Mesodermal cell (in vitro differentiated cells): ENCODE results near the gene STIM2.

ENCODE experiments used
- H3K27ac ChIP-seq: 2 replicates; pipeline ENCODE4 v1.7.0; 2013; ENCODE audit warnings: mild to moderate bottlenecking, low read depth, low read length, moderate library complexity; ENCODE audit not compliant: severe bottlenecking
- H3K36me3 ChIP-seq: 2 replicates; pipeline ENCODE4 v1.7.1; 2013; ENCODE audit warnings: mild to moderate bottlenecking, low read length, moderate library complexity; ENCODE audit not compliant: control insufficient read depth, insufficient read depth
- H3K4me1 ChIP-seq: one replicate; pipeline ENCODE4 v1.7.1; 2013; ENCODE audit warnings: mild to moderate bottlenecking, low read length; ENCODE audit not compliant: insufficient read depth, control insufficient read depth, poor library complexity, severe bottlenecking
- H3K4me3 ChIP-seq: 2 replicates; pipeline ENCODE4 v1.7.0; 2013; ENCODE audit warnings: low read length, control low read depth, mild to moderate bottlenecking; ENCODE audit not compliant: insufficient read depth, poor library complexity, severe bottlenecking; ENCODE audit errors: extremely low read depth
- H3K9me3 ChIP-seq: 2 replicates; pipeline ENCODE4 v1.7.1; 2013; ENCODE audit warnings: mild to moderate bottlenecking, low read length, moderate library complexity; ENCODE audit not compliant: control insufficient read depth
- WGBS, 2 experiments: methylation state at CpG; one replicate each; pipeline ENCODE4 v1.1.5; 2013; ENCODE audit warnings: missing lambda C conversion rate in 2 of 2; ENCODE audit not compliant: insufficient coverage in 2 of 2; 5-methylcytosine and 5-hydroxymethylcytosine counted together

The STIM2 gene

GRCh38 chr4:27010334-27010940 is 149.8 kb downstream of the STIM2 start:
- H3K4me3 ChIP-seq, result no peak overlapping the region
- no peaks in the 10 kb centered on the region for H3K4me1 ChIP-seq
- H3K27ac ChIP-seq, result no peak overlapping the region
- peaks cover 4% of the 10 kb centered on the region for H3K36me3 ChIP-seq
- 80 to 83% methylated on average over 3 to 4 of the region's 6 CpGs for WGBS, 2 experiments
- no peaks in the 10 kb centered on the region for H3K9me3 ChIP-seq

- Histone ChIP-seq H3K4me3 (no peak overlapping the region), H3K36me3 (peaks cover 4% of the 10 kb centered on the region), H3K9me3 (no peaks in the 10 kb centered on the region), H3K4me1 (no peaks in the 10 kb centered on the region), H3K27ac (no peak overlapping the region)
- 100% methylated on average over 3 of the region's 3 CpGs; no CpG with 5 or more reads in 1 of the 2 experiments for WGBS, 2 experiments
Measured at GRCh38 chr4:27011401-27011800, 150.8 kb downstream of the STIM2 start.

GRCh38 chr4:27013012-27013411 is 152.4 kb downstream of the STIM2 start:
- peaks cover 9% of the 10 kb centered on the region for H3K36me3 ChIP-seq
- WGBS, 2 experiments, result no CpG with 5 or more reads among the region's 4 CpGs
- no peaks in the 10 kb centered on the region for H3K9me3 ChIP-seq
- H3K27ac ChIP-seq, result no peak overlapping the region
- no peak overlapping the region for H3K4me3 ChIP-seq
- H3K4me1 ChIP-seq, result no peaks in the 10 kb centered on the region

GRCh38 chr4:27016551-27016950 is 155.9 kb downstream of the STIM2 start:
- peaks cover 34% of the 10 kb centered on the region for H3K36me3 ChIP-seq
- H3K4me1 ChIP-seq, result no peaks in the 10 kb centered on the region
- 100% methylated on average over 2 to 3 of the region's 3 CpGs for WGBS, 2 experiments

GRCh38 chr4:27017623-27018022 is 157.0 kb downstream of the STIM2 start:
- WGBS, 2 experiments, result 82 to 99% methylated on average over 2 to 9 of the region's 12 CpGs
- H3K9me3 ChIP-seq, result no peaks in the 10 kb centered on the region
- H3K36me3 ChIP-seq, result peaks cover 41% of the 10 kb centered on the region
- H3K4me3 ChIP-seq, result no peak overlapping the region
- H3K4me1 ChIP-seq, result no peaks in the 10 kb centered on the region
- no peak overlapping the region for H3K27ac ChIP-seq

More at GRCh38 chr4:27016551-27016950, 155.9 kb downstream of the STIM2 start:
- no peak overlapping the region for H3K4me3 ChIP-seq
- H3K9me3 ChIP-seq, result no peaks in the 10 kb centered on the region
- no peak overlapping the region for H3K27ac ChIP-seq

GRCh38 chr4:27018076-27018475 is 157.4 kb downstream of the STIM2 start:
- no peak overlapping the region for H3K4me3 ChIP-seq
- no peak overlapping the region for H3K27ac ChIP-seq
- 98% methylated on average over 4 to 5 of the region's 5 CpGs for WGBS, 2 experiments
- peaks cover 46% of the 10 kb centered on the region for H3K36me3 ChIP-seq
- no peaks in the 10 kb centered on the region for H3K9me3 ChIP-seq
- no peaks in the 10 kb centered on the region for H3K4me1 ChIP-seq

GRCh38 chr4:27018910-27019309 is 158.3 kb downstream of the STIM2 start:
- no CpG with 5 or more reads among the region's 1 CpG for WGBS, 2 experiments
- H3K27ac ChIP-seq, result no peak overlapping the region
- no peaks in the 10 kb centered on the region for H3K4me1 ChIP-seq
- H3K36me3 ChIP-seq, result peaks cover 50% of the 10 kb centered on the region
- no peak overlapping the region for H3K4me3 ChIP-seq
- no peaks in the 10 kb centered on the region for H3K9me3 ChIP-seq

- H3K4me3 ChIP-seq, result no peak overlapping the region
- H3K4me1 ChIP-seq, result no peaks in the 10 kb centered on the region
- 100% methylated on average over 1 of the region's 1 CpG; no CpG with 5 or more reads in 1 of the 2 experiments for WGBS, 2 experiments
- H3K36me3 ChIP-seq, result peaks cover 50% of the 10 kb centered on the region
- no peaks in the 10 kb centered on the region for H3K9me3 ChIP-seq
- H3K27ac ChIP-seq, result no peak overlapping the region
Measured at GRCh38 chr4:27019766-27020165, 159.1 kb downstream of the STIM2 start.

GRCh38 chr4:27020203-27020602 is 159.6 kb downstream of the STIM2 start:
- WGBS, 2 experiments, result 100% methylated on average over 2 of the region's 4 CpGs; no CpG with 5 or more reads in 1 of the 2 experiments
- Histone ChIP-seq H3K4me3 (no peak overlapping the region), H3K36me3 (peaks cover 50% of the 10 kb centered on the region), H3K9me3 (no peaks in the 10 kb centered on the region), H3K27ac (no peak overlapping the region), H3K4me1 (no peaks in the 10 kb centered on the region)

- Histone ChIP-seq H3K9me3 (no peaks in the 10 kb centered on the region), H3K36me3 (peaks cover 50% of the 10 kb centered on the region), H3K27ac (no peak overlapping the region), H3K4me1 (no peaks in the 10 kb centered on the region), H3K4me3 (no peak overlapping the region)
Measured at GRCh38 chr4:27020603-27021002, 160.0 kb downstream of the STIM2 start.

GRCh38 chr4:27022963-27023362 is 162.3 kb downstream of the STIM2 start:
- Histone ChIP-seq H3K4me3 (no peak overlapping the region), H3K4me1 (no peaks in the 10 kb centered on the region), H3K36me3 (peaks cover 45% of the 10 kb centered on the region), H3K9me3 (no peaks in the 10 kb centered on the region), H3K27ac (no peak overlapping the region)
- 90 to 100% methylated on average over 2 of the region's 3 CpGs for WGBS, 2 experiments
